ENCODE measurements around the gene DLG1. TPM values are rescaled to one million over a fixed set of nuclear protein-coding genes. Genes with fewer than 3 reads are reported as not detected.

The DLG1 gene
- total RNA-seq, 1 donor = 49.6 TPM

DNA sequence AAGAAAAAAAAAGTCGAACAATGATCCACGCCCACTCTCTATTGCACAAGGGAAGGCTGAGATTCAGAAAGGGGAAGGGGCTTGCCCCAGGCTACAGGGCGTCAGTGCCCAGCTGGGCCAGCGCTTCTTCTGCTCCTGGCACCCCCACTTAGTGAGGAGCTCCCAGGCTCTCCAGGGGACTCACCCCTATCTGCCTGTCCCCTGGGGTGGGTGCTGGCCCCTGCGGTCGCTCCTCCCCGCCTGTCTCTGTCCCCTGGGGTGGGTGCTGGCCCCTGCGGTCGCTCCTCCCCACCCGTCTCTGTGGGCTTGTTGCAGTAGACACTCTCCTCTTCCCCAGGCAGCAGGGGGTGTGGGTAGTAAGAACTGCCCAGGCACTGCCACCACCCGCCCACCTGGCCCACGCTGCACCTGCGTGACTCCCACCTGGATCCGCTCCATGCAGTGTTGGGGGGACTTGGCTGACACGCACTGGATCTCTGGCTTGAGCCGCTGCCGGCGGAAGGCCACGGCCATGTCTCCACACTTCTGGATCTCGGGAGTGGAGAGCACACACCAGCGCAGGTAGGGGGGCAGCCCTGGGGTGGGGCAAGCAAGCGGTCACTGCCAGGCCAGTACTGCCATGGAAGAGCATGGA, 283.4 kb downstream of the DLG1 start:
- TF ChIP-seq, protein P1, sequence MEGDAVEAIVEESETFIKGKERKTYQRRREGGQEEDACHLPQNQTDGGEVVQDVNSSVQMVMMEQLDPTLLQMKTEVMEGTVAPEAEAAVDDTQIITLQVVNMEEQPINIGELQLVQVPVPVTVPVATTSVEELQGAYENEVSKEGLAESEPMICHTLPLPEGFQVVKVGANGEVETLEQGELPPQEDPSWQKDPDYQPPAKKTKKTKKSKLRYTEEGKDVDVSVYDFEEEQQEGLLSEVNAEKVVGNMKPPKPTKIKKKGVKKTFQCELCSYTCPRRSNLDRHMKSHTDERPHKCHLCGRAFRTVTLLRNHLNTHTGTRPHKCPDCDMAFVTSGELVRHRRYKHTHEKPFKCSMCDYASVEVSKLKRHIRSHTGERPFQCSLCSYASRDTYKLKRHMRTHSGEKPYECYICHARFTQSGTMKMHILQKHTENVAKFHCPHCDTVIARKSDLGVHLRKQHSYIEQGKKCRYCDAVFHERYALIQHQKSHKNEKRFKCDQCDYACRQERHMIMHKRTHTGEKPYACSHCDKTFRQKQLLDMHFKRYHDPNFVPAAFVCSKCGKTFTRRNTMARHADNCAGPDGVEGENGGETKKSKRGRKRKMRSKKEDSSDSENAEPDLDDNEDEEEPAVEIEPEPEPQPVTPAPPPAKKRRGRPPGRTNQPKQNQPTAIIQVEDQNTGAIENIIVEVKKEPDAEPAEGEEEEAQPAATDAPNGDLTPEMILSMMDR (IDR thresholded peaks at IDR 0.05; ENCODE audit: insufficient read depth, low read length) = no peak
- H3K4me3 ChIP-seq (ENCODE audit: low read depth, low read length) = no peak overlapping the region
- no peak for DNase-seq (ENCODE audit: low read depth)

DNA sequence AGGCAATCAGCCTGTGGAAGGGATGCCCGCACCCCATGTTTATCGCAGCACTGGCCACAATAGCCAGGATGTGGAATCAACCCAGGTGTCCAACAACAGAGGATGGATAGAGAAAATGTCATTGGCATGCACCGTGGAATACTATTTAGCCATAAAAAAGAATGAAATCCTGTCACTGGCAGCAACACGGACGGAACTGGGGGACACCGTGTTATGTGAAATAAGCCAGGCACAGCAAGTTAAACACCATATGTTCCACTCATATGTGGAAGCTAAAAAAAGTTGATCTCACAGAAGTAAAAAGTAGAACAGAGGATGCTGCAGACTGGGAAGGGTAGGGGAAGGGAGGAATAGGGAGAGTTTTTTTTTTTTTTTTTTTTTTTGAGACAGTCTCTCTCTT, 284.4 kb downstream of the DLG1 start:
- H3K4me3 ChIP-seq (ENCODE audit: low read depth, low read length) = no peak overlapping the region
- TF ChIP-seq, protein P1 (IDR thresholded peaks at IDR 0.05; ENCODE audit: insufficient read depth, low read length) = no peak
- no peak for DNase-seq (ENCODE audit: low read depth)

DNA sequence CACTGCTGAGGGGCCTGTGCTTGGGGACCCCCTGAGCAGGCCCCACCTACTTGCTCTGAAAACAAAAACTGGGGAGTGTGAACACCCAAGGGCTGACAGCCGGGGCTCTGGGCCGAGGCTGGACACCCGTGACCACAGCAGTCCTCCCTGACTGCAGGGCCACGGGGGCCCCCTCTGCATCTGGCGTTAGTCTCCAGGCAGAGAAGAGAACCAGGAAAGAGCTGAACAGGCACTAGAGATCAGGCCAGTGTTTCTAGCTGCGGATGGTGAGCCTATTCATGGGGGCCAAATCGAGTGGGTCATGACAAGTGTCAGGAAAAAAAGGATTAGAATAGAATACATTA, 285.9 kb downstream of the DLG1 start:
- DNase-seq (ENCODE audit: low read depth) = no peak
- TF ChIP-seq, protein P1 (IDR thresholded peaks at IDR 0.05; ENCODE audit: insufficient read depth, low read length) = no peak
- no peak overlapping the region for H3K4me3 ChIP-seq (ENCODE audit: low read depth, low read length)

DNA sequence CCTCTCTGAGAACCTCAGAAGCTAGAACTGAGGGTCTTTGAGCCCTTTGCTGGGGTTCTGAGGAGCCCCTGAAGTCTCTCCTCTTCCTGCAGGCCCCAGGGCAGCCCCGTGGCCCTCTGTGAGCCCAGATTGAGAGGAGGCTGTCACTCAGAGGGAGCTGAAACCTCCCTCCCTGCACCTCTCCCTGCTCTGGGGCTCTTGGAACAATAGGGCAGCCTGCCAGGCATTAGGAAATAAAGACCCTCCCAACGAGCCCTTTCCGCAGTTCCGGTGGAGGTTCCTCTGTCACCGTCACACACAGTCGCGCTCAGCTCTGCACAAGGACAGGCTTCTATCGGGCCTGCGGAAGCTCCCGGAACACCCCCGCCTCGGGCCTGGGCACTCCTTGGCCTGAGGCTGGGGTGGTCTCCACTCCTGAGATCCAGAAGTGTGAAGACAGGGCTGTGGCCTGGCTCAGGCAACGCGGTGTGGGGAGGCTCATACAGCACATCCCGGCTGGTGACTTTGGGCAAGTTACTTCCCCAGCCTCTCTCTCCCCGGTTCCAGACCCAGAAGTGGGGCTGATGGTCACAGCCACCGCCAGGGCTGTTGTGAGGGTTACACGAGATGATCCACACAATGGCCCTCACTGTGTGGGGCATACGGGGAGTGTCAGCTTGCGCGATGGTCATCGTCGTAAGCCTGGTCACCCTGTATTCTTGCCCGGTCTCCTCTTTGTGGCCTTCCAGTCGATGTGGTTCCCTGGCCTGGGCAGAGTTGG, 286.5 kb downstream of the DLG1 start:
- TF ChIP-seq, protein P1 (IDR thresholded peaks at IDR 0.05; ENCODE audit: insufficient read depth, low read length) = no peak
- DNase-seq (ENCODE audit: low read depth) = no peak
- H3K4me3 ChIP-seq (ENCODE audit: low read depth, low read length) = no peak overlapping the region

DNA sequence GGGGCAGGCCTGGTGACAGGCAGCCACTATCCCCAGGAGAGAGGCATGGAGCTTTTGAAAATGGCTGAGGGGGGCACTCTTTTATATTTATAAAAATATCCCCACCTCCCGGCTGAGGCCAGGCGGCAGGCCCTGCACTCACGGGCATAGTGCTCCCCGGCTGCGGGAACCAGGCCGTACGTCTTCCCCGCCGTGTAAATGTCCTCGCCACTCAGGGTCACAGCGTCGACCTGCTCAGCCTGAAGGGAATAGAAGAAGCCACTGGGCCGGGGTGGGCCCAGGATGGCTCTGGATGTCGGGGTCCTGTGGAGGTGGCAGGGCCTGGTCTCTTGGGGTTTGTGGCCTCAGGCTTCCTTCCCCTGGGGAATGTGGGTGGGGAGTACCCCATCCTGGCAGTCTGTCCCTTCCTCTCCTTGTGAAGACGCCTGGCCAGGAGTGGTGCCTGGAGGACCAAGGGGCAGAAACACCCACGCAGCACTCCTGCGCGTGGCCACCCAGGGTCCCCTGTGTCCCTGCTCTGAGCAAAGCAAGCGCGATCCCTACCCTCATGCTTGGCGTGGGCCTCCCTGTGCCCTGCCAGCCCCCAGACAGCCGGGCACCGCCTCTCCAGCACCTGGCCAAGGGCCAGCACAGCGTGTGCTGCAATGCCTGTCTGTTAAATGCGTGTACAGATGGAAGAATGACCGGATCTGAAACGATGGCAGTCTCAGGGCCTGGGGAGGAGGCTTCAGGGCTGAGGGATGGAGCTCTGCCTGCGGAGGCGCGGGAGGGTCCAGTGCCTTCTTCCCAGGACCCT, 287.7 kb downstream of the DLG1 start:
- no peak for DNase-seq (ENCODE audit: low read depth)
- TF ChIP-seq, protein P1 (IDR thresholded peaks at IDR 0.05; ENCODE audit: insufficient read depth, low read length) = no peak
- H3K4me3 ChIP-seq (ENCODE audit: low read depth, low read length) = no peak overlapping the region

DNA sequence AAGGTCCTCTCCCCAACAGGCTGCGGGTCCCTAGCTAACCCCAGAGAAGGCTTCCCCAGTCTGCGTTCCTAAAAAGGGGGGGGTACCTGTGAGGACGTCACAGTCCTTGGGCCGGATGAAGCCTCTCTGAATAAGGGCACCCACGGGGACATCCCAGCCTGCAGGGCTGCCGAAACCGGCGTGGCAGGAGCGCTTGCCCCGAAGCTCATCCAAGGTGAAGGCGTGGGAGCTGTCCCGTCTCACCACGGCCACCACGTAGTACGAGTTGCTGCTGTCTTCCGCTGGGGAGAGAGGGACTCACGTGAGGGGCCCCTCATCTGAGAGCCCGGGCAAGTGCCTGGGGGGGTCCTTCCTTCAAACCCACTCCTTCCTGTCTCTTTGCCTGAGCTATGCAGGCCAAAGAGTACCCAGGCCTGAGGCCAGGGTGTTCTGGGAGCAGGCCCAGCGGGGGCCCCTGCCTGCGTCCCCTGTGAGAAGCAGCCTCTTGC, 288.8 kb downstream of the DLG1 start:
- no peak for DNase-seq (ENCODE audit: low read depth)
- TF ChIP-seq, protein P1 (IDR thresholded peaks at IDR 0.05; ENCODE audit: insufficient read depth, low read length) = no peak
- no peak overlapping the region for H3K4me3 ChIP-seq (ENCODE audit: low read depth, low read length)
